GM18519 (cell line): Measurements from ENCODE around the gene ANAPC4.

Experiments
- ATAC-seq: cut with Tn5 transposase; IDR thresholded peaks from one replicate; pipeline ENCODE4 v1.9.1; 2021; ENCODE audit warnings: mild to moderate bottlenecking, moderate library complexity; ENCODE audit not compliant: unreplicated experiment, low FRiP score

The ANAPC4 gene

DNA sequence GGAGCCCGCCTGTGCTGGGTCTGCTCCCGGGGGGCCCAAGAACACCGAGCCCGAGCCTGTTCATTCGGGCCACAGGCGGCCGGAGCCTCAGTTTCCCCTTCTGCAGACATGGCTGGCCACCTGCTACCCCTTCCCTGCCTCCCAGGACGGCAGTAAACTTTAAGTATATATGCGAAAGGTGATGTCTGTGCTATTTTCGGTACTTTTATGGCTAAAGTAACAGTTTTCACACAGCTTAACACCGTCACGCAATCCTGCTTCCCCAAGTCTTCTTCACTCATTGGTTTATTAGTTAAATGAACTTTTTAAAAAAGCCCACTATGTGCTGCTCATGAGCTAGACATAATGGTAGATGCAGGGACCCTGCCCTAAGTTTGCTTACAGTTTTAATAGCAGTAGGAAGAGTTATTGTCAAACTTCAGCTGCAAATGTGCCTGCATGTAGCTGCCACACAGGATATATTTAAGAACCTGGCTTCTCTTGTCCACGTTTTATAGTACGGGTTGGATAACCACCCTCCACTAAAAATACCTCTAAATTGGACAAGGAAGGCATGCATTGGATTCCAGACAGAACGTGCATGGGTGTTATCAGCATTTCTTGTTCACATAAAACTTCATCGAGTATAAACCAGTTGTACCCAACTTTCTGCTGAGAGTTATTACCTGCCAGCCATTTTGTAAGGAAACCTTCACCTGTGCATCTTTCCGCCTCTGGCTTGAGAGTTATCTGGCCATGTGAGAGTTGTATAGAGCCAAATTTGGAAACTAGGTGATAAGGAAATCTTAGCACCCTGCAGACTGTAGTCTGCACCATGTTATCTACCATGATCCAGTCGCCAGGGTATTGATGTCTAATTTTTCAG is 741 bp downstream of the ANAPC4 start:
- no peak for ATAC-seq

DNA sequence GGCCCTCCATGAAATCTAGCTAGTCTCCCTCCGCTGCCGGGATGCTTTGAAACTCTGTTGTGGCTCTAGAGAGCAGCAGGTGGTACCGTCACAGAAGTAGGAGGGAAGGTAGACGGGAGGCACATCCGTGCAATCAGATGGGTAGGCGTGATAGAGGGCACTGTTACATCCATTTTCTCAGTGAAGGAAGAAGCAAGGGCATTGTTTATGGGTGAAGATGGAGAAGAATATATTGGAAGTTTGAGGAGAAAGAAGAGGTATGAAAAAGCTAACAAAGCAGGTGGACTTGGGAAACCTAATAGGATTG is 1.3 kb downstream of the ANAPC4 start:
- ATAC-seq: no peak

- ATAC-seq: no peak
These were observed 2.5 kb downstream of the ANAPC4 start for GRCh38 chr4:25379591-25379990.

DNA sequence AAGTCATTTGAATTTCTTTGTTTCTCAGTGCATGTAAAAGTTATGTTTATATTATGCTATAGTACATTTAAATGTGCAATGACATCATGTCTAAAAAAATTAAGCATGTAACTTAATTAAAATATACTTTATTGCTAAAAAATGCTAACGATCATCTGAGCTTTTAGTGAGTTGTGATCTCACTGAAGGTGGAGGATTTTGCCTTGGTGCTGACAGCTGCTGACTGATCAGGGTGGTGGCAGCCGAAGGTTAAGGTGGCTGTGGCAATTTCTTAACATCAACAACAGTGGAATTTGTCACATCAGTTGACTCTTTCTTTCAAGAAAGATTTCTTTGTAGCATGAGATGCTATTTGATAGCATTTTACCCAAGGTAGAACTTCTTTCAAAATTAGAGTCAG is 6.6 kb downstream of the ANAPC4 start:
- no peak for ATAC-seq

DNA sequence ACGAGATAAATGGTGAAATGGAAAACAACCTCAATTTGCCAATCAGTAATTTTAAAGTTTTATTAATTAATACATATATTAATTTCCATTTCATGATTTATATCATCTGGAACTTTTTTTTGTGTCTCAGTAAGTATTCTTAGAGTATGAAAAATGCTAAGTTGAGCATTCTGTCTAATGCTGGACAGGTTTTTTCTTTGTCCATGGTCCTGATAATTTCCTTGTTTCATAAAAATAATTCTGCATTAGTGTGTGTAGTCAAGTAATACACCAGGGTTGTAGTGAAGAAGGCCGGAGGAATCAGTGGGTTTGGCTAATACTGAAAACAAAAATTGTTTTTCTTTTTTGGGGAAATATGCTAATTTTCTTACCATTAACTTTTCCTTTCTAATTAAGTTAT is 9.9 kb downstream of the ANAPC4 start:
- no peak for ATAC-seq

DNA sequence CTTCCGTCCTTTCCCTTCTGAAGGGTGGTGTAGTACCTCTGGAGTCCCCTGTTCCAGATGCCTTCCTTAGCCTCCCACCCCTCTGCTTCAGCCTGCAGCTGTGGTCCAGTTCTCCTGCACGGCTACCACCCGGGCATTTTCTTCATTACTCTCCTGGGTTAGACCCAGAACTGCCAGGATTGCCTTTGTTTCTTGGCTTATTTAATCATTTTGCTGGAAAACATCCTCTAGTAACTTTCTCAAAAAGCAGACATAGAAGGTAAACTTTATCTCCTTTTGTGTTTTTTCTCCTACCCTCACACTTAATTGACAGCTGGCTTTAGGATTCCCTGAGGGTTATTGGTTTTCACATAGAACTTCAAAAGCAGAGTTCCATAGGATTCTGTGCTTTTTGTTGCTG is 20.2 kb downstream of the ANAPC4 start:
- ATAC-seq: no peak

DNA sequence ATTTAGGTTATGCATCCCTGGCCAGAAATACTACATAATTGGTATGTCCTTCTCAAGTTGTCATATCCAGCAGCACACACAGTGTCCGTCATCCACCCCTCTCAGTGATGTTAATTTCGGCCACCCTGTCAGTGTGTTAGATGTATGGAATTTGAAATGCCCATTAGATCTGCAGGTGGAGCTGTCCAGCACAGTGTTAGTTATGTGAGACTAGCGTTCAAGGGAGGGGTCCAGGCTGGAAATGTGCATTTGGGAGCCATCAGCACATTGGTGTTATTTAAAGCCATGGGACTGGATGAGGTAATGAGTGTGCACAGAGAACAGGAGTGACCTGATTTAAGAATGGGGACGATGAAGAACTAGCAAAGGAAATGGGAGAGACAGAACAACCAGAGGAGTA is 22.4 kb downstream of the ANAPC4 start:
- ATAC-seq: no peak

GRCh38 chr4:25401066-25401465 is 24.0 kb downstream of the ANAPC4 start:
- ATAC-seq: no peak

- no peak for ATAC-seq
These were observed 25.5 kb downstream of the ANAPC4 start for GRCh38 chr4:25402521-25402920.

DNA sequence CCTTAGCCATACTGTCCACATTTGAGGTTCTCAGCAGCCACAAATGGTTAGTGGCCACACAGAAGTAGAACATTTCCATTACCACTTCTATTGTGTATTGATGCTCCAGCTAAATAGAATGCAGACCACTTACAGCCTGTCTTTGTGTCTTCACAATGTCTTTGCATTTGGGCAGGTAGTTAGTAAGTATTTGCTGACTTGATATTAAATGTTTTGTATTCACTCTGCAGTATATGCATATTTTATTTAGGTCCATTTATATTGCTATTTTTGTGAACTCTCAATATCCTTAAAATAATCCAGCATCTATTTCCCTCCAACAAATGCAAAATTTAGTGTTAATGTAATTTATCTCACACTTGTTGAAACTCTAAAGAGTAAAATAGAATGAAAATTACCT is 26.6 kb downstream of the ANAPC4 start:
- ATAC-seq: no peak

GRCh38 chr4:25405453-25405852 is 28.4 kb downstream of the ANAPC4 start:
- ATAC-seq: no peak

- ATAC-seq: no peak
These were observed 29.1 kb downstream of the ANAPC4 start for GRCh38 chr4:25406081-25406692.

DNA sequence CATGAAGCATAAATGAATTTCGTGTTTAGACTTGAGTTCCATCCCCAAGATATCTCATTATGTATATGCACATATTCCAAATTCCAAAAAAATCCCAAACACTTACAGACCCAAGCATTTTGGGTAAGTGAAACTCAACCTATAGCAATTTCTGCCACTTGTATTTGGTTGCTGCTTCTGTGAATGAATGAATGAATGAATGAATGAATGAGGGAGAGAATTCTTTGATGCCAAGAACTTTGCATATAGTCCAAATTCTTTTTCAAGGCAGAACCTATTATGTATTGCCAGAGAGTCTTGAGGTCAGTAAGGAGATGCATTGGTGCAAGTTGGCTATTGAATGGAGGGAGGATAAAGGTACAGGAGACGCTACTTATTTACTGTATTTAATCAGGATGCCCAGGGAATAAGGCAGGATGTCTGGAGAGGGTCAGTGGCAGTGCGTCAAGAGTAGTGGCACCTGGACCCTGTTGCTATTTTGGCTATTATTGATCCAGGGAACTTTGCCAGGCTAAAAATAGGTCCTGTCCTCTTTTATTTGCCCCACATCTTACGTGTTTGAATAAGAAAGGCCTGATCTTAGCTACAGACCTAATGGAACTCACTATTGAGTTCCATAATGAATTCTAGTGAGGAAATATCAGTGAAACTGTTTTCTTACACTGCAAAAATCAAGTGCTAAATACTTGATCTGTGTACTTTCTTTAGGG is 33.9 kb downstream of the ANAPC4 start:
- no peak for ATAC-seq

GRCh38 chr4:25413261-25413660 is 36.2 kb downstream of the ANAPC4 start:
- ATAC-seq: no peak

DNA sequence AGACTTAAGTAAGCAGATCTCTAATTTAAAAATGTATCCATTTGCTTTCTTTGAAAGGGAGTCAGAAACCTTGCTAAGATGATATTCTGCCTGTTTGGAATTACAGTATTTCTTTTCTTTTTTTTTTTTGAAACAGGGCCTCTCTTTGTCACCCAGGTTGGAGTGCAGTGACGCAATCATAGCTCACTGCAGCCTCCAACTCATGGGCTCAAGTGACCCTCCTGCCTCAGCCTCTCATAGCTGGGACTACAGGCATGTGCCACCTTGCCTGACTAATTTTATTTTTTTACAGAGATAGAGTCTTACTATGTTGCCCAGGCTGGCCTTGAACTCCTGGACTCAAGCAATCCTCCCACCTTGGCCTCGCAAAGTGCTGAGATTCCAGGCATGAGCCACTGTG is 40.0 kb downstream of the ANAPC4 start:
- no peak for ATAC-seq

GRCh38 chr4:25420931-25421330 is 43.9 kb downstream of the ANAPC4 start:
- ATAC-seq: no peak

DNA sequence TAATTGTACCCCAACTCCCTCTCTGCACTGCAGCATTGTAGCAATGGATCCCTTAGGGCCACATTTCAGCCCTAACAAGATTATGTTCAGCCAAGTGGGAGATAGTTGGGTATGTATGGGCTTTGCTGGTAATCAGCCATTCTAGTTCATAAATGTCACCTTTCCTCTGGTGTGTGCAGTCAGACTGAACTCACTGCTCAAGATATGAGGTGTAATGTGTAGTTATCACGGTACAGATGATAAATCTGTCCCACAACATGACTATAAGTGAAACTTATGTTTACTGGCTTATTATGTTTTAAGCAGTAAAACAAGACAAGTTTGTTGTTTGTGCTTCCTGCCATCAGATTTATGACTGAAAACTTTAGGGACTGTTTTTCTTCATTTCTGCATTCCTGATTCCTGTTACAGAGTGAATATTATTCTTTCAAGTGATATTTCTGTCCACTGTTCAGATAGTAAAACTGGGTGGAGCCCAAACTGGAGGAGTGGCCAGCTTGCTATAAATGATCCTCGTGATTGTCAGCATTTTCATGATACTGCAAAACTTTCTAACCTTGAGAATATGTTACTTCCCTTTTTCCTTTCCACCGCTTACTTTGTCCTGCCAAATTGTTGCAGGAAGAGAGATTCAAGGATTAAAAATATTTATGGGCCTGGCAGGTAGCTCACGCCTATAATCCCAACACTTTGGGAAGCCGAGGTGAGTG is 44.9 kb downstream of the ANAPC4 start:
- ATAC-seq: peak; percentile 71

- no peak for ATAC-seq
These were observed 46.5 kb downstream of the ANAPC4 start for GRCh38 chr4:25423548-25423947.

DNA sequence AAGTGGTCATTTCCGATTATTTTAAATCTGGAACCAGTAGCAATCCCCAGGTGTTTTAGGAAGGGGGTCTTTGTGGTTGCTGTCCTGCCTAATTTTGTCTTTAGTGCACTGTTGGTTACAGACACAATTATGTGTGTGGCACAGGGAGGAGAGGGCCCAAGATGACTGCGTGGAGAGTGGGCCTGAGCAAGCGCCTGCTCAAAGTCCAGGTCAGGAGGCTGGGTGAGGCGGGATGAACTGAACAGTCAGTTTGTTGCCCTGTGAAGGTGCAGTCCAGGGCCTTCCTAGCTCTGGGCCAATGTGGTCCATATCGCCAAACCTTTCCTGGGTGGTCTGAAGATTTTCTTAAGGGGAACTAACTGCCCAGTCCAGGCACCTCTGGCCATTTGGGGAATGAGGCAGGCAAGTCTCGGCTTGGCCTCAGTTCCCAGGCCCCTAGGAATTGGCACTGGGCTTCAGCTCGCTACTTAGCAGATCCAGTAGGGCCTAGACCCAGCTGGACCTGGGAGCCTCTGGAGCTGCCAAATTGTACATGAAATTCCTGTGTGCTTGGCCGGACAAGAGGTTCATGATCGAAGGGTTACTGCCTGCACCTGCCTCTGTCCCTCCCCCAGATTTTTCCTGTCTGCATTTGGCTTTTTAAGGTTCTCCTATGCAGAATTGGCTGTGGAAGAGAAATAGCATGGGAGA is 47.6 kb downstream of the ANAPC4 start:
- no peak for ATAC-seq

DNA sequence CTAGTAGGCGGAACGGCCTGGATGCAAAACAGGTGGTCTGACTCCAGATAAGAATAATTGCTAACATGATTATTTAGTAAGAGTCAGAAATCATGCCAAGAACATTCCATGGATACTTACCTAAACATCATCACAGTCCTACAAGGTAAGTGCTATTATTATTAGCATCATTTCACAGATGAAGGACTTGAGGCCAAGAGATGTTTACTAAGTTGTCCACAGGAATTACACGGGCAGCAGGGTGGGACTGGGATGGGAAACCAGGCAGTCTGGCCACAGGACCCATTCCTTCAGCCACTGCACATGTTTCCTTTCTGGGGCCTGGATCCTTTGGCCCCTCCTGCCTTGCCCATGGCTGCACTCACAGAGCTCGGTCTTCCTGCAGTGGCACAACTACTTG is 48.3 kb downstream of the ANAPC4 start:
- no peak for ATAC-seq

DNA sequence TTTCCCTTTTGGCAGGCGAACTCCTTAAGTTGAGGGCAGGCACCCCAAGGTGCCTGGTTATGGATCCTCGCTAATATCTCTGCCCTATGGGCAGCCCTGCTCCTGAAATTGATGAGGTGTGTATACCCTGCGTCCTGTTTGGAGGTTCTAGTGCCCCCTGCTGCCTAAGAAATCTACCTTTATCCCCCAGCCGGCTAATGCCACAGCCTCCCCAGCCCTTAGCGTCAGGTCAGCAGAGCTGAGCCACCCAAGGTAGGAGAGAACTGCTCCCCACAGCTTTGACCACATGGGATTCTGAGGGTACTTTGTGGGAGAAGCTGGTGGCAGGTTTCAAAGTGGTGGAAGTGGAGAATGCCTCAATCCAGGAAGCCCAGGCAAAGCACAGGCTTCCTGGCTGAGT is 50.8 kb downstream of the ANAPC4 start:
- ATAC-seq: no peak
